Prostate gland (tissue), 2 donors: ENCODE results near the gene ASCC3.
"Not testable (repeated sequence)": the region's sequence is repeated elsewhere in the genome, so short reads cannot be mapped to it uniquely, and the experiment has no call there.

ENCODE experiments used
- CTCF ChIP-seq, 4 experiments: fragments of 200-600 bp in 2 of 4; fragments of 450-650 bp in 2 of 4; sonication (generic) in 2 of 4; IDR thresholded peaks; 1 replicate in 3 of 4; 2 replicates in 1 of 4; pipeline ENCODE4 v1.5.1; 2016 to 2019; ENCODE audit warnings: antibody characterized with exemption in 4 of 4, mild to moderate bottlenecking in 2 of 4, moderate library complexity in 2 of 4
- POLR2AphosphoS5 ChIP-seq: sonication (generic); formaldehyde crosslinking; IDR thresholded peaks from one replicate; pipeline ENCODE4 v1.6.1; 2017; ENCODE audit warnings: antibody characterized with exemption

DNA sequence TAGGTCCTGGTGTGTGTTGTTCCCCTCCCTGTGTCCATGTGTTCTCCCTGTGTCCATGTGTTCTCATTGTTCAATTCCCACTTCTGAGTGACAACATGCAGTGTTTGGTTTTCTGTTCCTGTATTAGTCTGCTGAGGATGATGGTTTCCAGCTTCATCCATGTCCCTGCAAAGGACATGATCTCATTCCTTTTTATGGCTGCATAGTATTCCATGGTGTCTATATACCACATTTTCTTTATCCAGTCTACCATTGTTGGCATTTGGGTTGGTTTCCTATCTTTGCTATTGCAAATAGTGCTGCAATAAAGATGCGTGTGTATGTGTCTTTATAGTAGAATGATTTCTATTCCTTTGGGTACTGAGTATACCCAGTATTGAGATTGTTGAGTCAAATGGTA is 122.7 kb downstream of the ASCC3 start:
- TF ChIP-seq POLR2AphosphoS5; CTCF (IDR thresholded peaks at IDR 0.05): not testable (repeated sequence)
